ENCODE measurements around the gene LRFN4. TPM values are rescaled to one million over a fixed set of nuclear protein-coding genes. Genes with fewer than 3 reads are reported as not detected.

LRFN4 gene
- total RNA-seq, 1 donor from 2014 or later, result 33.7 TPM

DNA sequence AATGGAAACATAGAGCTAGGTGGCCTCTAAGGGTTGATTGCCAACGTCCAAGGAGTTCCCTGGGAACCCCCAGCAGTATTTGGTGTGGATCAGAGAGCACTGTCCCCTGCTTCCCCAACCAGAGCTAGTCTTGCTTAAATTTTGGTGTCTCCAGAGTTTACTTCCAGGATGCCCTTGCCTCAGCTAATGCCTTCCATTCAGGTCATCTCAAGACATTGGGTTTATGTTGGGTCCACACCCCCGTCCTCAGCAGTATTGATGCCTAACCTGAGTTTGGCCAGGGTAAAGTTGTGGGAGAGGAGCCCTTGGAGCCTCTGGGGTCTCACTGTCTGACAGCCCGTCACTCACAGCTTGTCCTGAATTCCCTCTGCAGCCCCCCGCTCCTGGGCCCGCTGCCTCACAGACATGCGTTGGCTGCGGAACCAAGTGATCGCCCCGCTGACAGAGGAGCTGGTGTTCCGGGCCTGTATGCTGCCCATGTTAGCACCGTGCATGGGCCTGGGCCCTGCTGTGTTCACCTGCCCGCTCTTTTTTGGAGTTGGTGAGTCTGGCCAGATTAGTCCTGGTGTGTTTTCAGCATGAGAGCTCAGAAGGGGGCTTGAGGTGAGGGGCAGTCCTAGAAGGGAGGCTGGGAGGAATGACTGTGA lies 12.2 kb upstream of the LRFN4 start:
- peaks cover 19% of the 10 kb centered on the region for H3K4me1 ChIP-seq (ENCODE audit: insufficient read depth, low read length)
- peaks cover 3% of the 10 kb centered on the region for H3K9me3 Mint-ChIP-seq (ENCODE audit: unreplicated experiment)
- H3K27ac Mint-ChIP-seq (ENCODE audit: unreplicated experiment), result peak overlapping the region; percentile 17
- peak overlapping the region; percentile 84 for H3K4me3 ChIP-seq (ENCODE audit: insufficient read depth, low read depth, low read length)
- H3K9me3 ChIP-seq (ENCODE audit: insufficient read depth, low read depth, low read length), result no peaks in the 10 kb centered on the region
- no peak for DNase-seq (ENCODE audit: low read depth)
- no peak overlapping the region for H2AFZ ChIP-seq (ENCODE audit: low read depth, low read length)
- peaks cover 56% of the 10 kb centered on the region for H4K20me1 ChIP-seq (ENCODE audit: insufficient read depth, low read length)
- no peak overlapping the region for H3K27ac ChIP-seq (ENCODE audit: low read depth, low read length)
- no peaks in the 10 kb centered on the region for H3K27me3 ChIP-seq (ENCODE audit: insufficient read depth, low read length)
- TF ChIP-seq EZH2 (IDR thresholded peaks at IDR 0.05; ENCODE audit: insufficient read depth, low read length), result no peak
- TF ChIP-seq, protein P1, sequence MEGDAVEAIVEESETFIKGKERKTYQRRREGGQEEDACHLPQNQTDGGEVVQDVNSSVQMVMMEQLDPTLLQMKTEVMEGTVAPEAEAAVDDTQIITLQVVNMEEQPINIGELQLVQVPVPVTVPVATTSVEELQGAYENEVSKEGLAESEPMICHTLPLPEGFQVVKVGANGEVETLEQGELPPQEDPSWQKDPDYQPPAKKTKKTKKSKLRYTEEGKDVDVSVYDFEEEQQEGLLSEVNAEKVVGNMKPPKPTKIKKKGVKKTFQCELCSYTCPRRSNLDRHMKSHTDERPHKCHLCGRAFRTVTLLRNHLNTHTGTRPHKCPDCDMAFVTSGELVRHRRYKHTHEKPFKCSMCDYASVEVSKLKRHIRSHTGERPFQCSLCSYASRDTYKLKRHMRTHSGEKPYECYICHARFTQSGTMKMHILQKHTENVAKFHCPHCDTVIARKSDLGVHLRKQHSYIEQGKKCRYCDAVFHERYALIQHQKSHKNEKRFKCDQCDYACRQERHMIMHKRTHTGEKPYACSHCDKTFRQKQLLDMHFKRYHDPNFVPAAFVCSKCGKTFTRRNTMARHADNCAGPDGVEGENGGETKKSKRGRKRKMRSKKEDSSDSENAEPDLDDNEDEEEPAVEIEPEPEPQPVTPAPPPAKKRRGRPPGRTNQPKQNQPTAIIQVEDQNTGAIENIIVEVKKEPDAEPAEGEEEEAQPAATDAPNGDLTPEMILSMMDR (IDR thresholded peaks at IDR 0.05; ENCODE audit: insufficient read depth, low read depth, low read length), result no peak
- peaks cover 9% of the 10 kb centered on the region for H3K36me3 ChIP-seq (ENCODE audit: insufficient read depth, low read length)
- peak overlapping the region; percentile 96 for H3K9ac ChIP-seq (ENCODE audit: low read length)
- no peaks in the 10 kb centered on the region for H3K27me3 Mint-ChIP-seq (ENCODE audit: low read depth, unreplicated experiment)
- H3K4me3 Mint-ChIP-seq (ENCODE audit: unreplicated experiment), result peak overlapping the region; percentile 94
- peaks cover 6% of the 10 kb centered on the region for H3K36me3 Mint-ChIP-seq (ENCODE audit: low read depth, unreplicated experiment)
- peaks cover 61% of the 10 kb centered on the region for H3K79me2 ChIP-seq (ENCODE audit: insufficient read depth, low read length)
- peak overlapping the region; percentile 98 for H3K4me2 ChIP-seq (ENCODE audit: low read length)
- no peak for FAIRE-seq
- H3K4me1 Mint-ChIP-seq (ENCODE audit: low read depth, unreplicated experiment), result peaks cover 22% of the 10 kb centered on the region

DNA sequence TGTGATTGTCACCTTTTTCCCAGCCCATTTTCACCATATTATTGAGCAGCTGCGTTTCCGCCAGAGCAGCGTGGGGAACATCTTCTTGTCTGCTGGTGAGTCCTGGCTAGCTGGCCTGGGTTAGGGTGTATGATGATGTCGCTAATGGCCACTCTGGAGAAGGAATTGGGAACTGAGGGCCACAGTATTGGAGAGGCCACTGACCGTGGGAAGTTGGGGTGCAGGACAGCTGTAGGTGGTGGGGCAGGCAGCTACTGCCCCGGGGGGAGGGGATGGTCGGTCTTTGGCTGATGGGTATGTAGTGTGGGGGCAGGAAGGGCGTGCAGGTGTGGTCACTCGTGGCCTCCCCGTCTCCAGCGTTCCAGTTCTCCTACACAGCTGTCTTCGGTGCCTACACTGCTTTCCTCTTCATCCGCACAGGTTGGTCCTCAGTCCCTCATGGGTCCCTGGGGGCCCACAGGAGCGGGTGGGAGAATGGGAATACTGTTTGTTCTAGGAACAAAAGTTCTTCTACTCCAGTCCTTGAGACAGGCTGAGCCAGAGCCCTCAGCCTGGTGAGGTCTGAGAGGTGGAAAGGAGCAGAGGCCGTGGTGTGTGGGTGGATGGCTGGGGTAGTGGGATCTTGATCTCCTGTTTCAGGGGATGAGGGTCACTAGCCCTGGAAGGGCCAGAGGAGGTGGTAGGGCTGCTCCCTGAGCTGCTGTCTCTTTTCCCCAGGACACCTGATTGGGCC lies 11.6 kb upstream of the LRFN4 start:
- no peaks in the 10 kb centered on the region for H3K27me3 ChIP-seq (ENCODE audit: insufficient read depth, low read length)
- no peak overlapping the region for H2AFZ ChIP-seq (ENCODE audit: low read depth, low read length)
- peaks cover 3% of the 10 kb centered on the region for H3K9me3 Mint-ChIP-seq (ENCODE audit: unreplicated experiment)
- peaks cover 49% of the 10 kb centered on the region for H4K20me1 ChIP-seq (ENCODE audit: insufficient read depth, low read length)
- no peak for DNase-seq (ENCODE audit: low read depth)
- no peak overlapping the region for H3K4me3 ChIP-seq (ENCODE audit: insufficient read depth, low read depth, low read length)
- TF ChIP-seq EZH2 (IDR thresholded peaks at IDR 0.05; ENCODE audit: insufficient read depth, low read length), result no peak
- TF ChIP-seq, protein P1 (IDR thresholded peaks at IDR 0.05; ENCODE audit: insufficient read depth, low read depth, low read length), result no peak
- H3K4me1 Mint-ChIP-seq (ENCODE audit: low read depth, unreplicated experiment), result peaks cover 20% of the 10 kb centered on the region
- H3K9me3 ChIP-seq (ENCODE audit: insufficient read depth, low read depth, low read length), result no peaks in the 10 kb centered on the region
- peaks cover 2% of the 10 kb centered on the region for H3K36me3 Mint-ChIP-seq (ENCODE audit: low read depth, unreplicated experiment)
- H3K27ac ChIP-seq (ENCODE audit: low read depth, low read length), result no peak overlapping the region
- no peak for FAIRE-seq
- no peaks in the 10 kb centered on the region for H3K27me3 Mint-ChIP-seq (ENCODE audit: low read depth, unreplicated experiment)
- peaks cover 19% of the 10 kb centered on the region for H3K4me1 ChIP-seq (ENCODE audit: insufficient read depth, low read length)
- peaks cover 9% of the 10 kb centered on the region for H3K36me3 ChIP-seq (ENCODE audit: insufficient read depth, low read length)
- peak overlapping the region; percentile 94 for H3K4me3 Mint-ChIP-seq (ENCODE audit: unreplicated experiment)
- H3K9ac ChIP-seq (ENCODE audit: low read length), result no peak overlapping the region
- H3K79me2 ChIP-seq (ENCODE audit: insufficient read depth, low read length), result peaks cover 54% of the 10 kb centered on the region
- H3K27ac Mint-ChIP-seq (ENCODE audit: unreplicated experiment), result no peak overlapping the region
- H3K4me2 ChIP-seq (ENCODE audit: low read length), result peak overlapping the region; percentile 98

DNA sequence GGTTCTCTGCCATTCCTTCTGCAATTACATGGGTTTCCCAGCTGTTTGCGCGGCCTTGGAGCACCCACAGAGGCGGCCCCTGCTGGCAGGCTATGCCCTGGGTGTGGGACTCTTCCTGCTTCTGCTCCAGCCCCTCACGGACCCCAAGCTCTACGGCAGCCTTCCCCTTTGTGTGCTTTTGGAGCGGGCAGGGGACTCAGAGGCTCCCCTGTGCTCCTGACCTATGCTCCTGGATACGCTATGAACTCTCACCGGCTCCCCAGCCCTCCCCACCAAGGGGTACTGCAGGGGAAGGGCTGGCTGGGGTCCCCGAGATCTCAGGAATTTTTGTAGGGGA lies 11.0 kb upstream of the LRFN4 start:
- H3K36me3 Mint-ChIP-seq (ENCODE audit: low read depth, unreplicated experiment), result peaks cover 2% of the 10 kb centered on the region
- FAIRE-seq (no peak), DNase-seq (ENCODE audit: low read depth) (no peak)
- H3K4me3 Mint-ChIP-seq (ENCODE audit: unreplicated experiment), result no peak overlapping the region
- Histone ChIP-seq H3K9ac (ENCODE audit: low read length) (no peak overlapping the region), H3K4me2 (ENCODE audit: low read length) (no peak overlapping the region), H3K79me2 (ENCODE audit: insufficient read depth, low read length) (peaks cover 52% of the 10 kb centered on the region), H3K9me3 (ENCODE audit: insufficient read depth, low read depth, low read length) (no peaks in the 10 kb centered on the region), H3K36me3 (ENCODE audit: insufficient read depth, low read length) (peaks cover 9% of the 10 kb centered on the region), H3K27me3 (ENCODE audit: insufficient read depth, low read length) (no peaks in the 10 kb centered on the region), H2AFZ (ENCODE audit: low read depth, low read length) (no peak overlapping the region), H3K4me3 (ENCODE audit: insufficient read depth, low read depth, low read length) (no peak overlapping the region), H3K27ac (ENCODE audit: low read depth, low read length) (no peak overlapping the region), H3K4me1 (ENCODE audit: insufficient read depth, low read length) (peaks cover 19% of the 10 kb centered on the region), H4K20me1 (ENCODE audit: insufficient read depth, low read length) (peaks cover 44% of the 10 kb centered on the region)
- H3K27me3 Mint-ChIP-seq (ENCODE audit: low read depth, unreplicated experiment), result no peaks in the 10 kb centered on the region
- H3K27ac Mint-ChIP-seq (ENCODE audit: unreplicated experiment), result no peak overlapping the region
- TF ChIP-seq EZH2 (IDR thresholded peaks at IDR 0.05; ENCODE audit: insufficient read depth, low read length), result no peak
- peaks cover 15% of the 10 kb centered on the region for H3K4me1 Mint-ChIP-seq (ENCODE audit: low read depth, unreplicated experiment)
- H3K9me3 Mint-ChIP-seq (ENCODE audit: unreplicated experiment), result peaks cover 3% of the 10 kb centered on the region

Data from astrocyte (in vitro differentiated cells and primary cell).